ENCODE data around the gene ARMC5. TPM values are rescaled to one million over a fixed set of nuclear protein-coding genes. Genes with fewer than 3 reads are reported as not detected.

ARMC5 gene
- polyA plus RNA-seq, 1 of the 3 experiments (the other 2 are of a cell fraction), result 8.9 TPM

- no peak for TF ChIP-seq USF1 (IDR thresholded peaks at IDR 0.05; ENCODE audit: borderline replicate concordance, low read depth)
- no peak for TF ChIP-seq ELF1 (IDR thresholded peaks at IDR 0.05)
- TF ChIP-seq TAF1 (IDR thresholded peaks at IDR 0.05; ENCODE audit: borderline replicate concordance, low read depth, low read length), result no peak
- TF ChIP-seq SIN3A (IDR thresholded peaks at IDR 0.05; ENCODE audit: borderline replicate concordance, low read depth, low read length), result no peak
These were observed 46.2 kb downstream of the ARMC5 start (continued) for GRCh38 chr16:31505483-31505882.

- Histone ChIP-seq H3K9me2 (no peaks in the 10 kb centered on the region), H3K9me3 (no peaks in the 10 kb centered on the region), H3K27me3 (ENCODE audit: insufficient read depth) (no peaks in the 10 kb centered on the region), H3F3A (replicated peaks; ENCODE audit: insufficient read depth) (peaks cover 3% of the 10 kb centered on the region), H3K79me2 (ENCODE audit: insufficient read depth) (peaks cover 46% of the 10 kb centered on the region), H3K36me3 (replicated peaks in 1 of 2; ENCODE audit: control insufficient read depth in 1 of 2, insufficient read depth in 2 of 2, low read length in 1 of 2) (peaks cover 7 to 14% of the 10 kb centered on the region in 2 experiments), H4K20me1 (ENCODE audit: insufficient read depth) (no peaks in the 10 kb centered on the region), H3K4me2 (peak overlapping the region; percentile 87), H3K27ac (ENCODE audit: low read depth in 2 of 2, low read length in 1 of 2) (peak overlapping the region in 1 of 2 experiments; percentile 87; a peak in 3 of 4 replicates), H3K9ac (peak overlapping the region; percentile 99), H3K4me3 (ENCODE audit: low read depth in 2 of 2, low read length in 1 of 2) (peak overlapping the region; percentile 92 to 96), H2AFZ (ENCODE audit: low read depth) (no peak overlapping the region), H3K4me1 (ENCODE audit: control insufficient read depth in 1 of 2, insufficient read depth in 2 of 2, low read depth in 1 of 2, low read length in 1 of 2) (peaks cover 0 to 18% of the 10 kb centered on the region in 2 experiments; a peak in 3 of 4 replicates)
- POLR2A ChIA-PET, result interaction anchor here (1.0 to 1.6 kb wide), 9 partner anchors 11 to 206 kb away, joined by 3 to 14 read pairs (median 5); partner anchors contain the start of gene ARMC5
- TF ChIP-seq MXI1 (IDR thresholded peaks at IDR 0.05; ENCODE audit: low read depth, low read length) (no peak), TAF1 (IDR thresholded peaks at IDR 0.05; ENCODE audit: borderline replicate concordance, low read depth, low read length) (no peak), GATA2 (CRISPR knock-in tag; IDR thresholded peaks at IDR 0.05) (no peak), FOXM1 (IDR thresholded peaks at IDR 0.05; ENCODE audit: low read depth) (no peak), CHD2 (IDR thresholded peaks at IDR 0.05; ENCODE audit: low read length, partially characterized antibody) (no peak), SIN3A (IDR thresholded peaks at IDR 0.05; ENCODE audit: borderline replicate concordance, low read depth, low read length) (no peak), USF1 (IDR thresholded peaks at IDR 0.05; ENCODE audit: borderline replicate concordance, low read depth) (no peak), EP300 (IDR thresholded peaks at IDR 0.05; ENCODE audit: borderline replicate concordance in 1 of 2, low read depth in 1 of 2, low read length in 1 of 2) (no peak), USF2 (IDR thresholded peaks at IDR 0.05; ENCODE audit: borderline replicate concordance, low read depth, low read length) (no peak), ELF1 (IDR thresholded peaks at IDR 0.05) (no peak), YY1 (IDR thresholded peaks at IDR 0.05; ENCODE audit: low read depth) (no peak), REST (IDR thresholded peaks at IDR 0.05; ENCODE audit: low read depth, low read length) (no peak), SMC3 (IDR thresholded peaks at IDR 0.05; ENCODE audit: low read depth, low read length) (no peak)
- no peak for DNase-seq
- CTCF ChIA-PET, result interaction anchor here (0.6 to 1.4 kb wide), 5 partner anchors 14 to 360 kb away, joined by 3 read pairs; no protein-coding TSS in a partner anchor
- 2% methylated on average over 11 of the region's 12 CpGs for WGBS (ENCODE audit: low lambda C conversion rate)
These were observed 48.3 kb downstream of the ARMC5 start for GRCh38 chr16:31507617-31507928.
